OCI-LY7 (cell line): ENCODE measurements around the gene SLMAP. TPM values are rescaled to one million over a fixed set of nuclear protein-coding genes. Genes with fewer than 3 reads are reported as not detected.

ENCODE experiments used
- BruUV-seq: library from RNA; stranded (reverse); fragments of 400-500 nt; replicated peaks from 2 replicates; lab custom pipeline; 2021; lab: Mats Ljungman, UMichigan
- CTCF ChIA-PET: fragments of 300-600 bp; sonication (Branson Sonifier 250); formaldehyde crosslinking; loops from one replicate; lab custom pipeline; 2022; ENCODE audit warnings: antibody characterized with exemption; ENCODE audit not compliant: unreplicated experiment; lab: Charles Lee
- POLR2A ChIA-PET: fragments of 300-600 bp; sonication (Branson Sonifier 250); formaldehyde crosslinking; loops from one replicate; lab custom pipeline; 2022; ENCODE audit warnings: antibody characterized with exemption; lab: Charles Lee
- DNase-seq: peaks from one replicate; pipeline ENCODE4 v3.0.0-alpha.2; 2015; ENCODE audit warnings: low spot score
- H2AFZ ChIP-seq: fragments of 200-600 bp; sonication (generic), shearing (Covaris generic); 2 replicates; pipeline ENCODE4 v1.6.1; 2014; ENCODE audit warnings: mild to moderate bottlenecking, antibody characterized with exemption, low read length, moderate library complexity
- H3K27ac ChIP-seq: fragments of 200-600 bp; sonication (generic); 2 replicates; pipeline ENCODE4 v1.5.1; 2014; ENCODE audit warnings: mixed run types, low read depth, mild to moderate bottlenecking, moderate library complexity, low read length, inconsistent platforms; ENCODE audit not compliant: poor library complexity, severe bottlenecking
- H3K36me3 ChIP-seq: fragments of 200-600 bp; sonication (generic); 2 replicates; pipeline ENCODE4 v1.6.1; 2014; ENCODE audit warnings: mild to moderate bottlenecking, antibody characterized with exemption, low read length, moderate library complexity, mixed read lengths; ENCODE audit not compliant: insufficient read depth
- H3K4me1 ChIP-seq: fragments of 200-600 bp; sonication (generic); 2 replicates; pipeline ENCODE4 v1.5.1; 2014; ENCODE audit warnings: mild to moderate bottlenecking, low read length; ENCODE audit not compliant: insufficient read depth, poor library complexity, severe bottlenecking
- H3K4me2 ChIP-seq: fragments of 200-600 bp; sonication (generic); 2 replicates; pipeline ENCODE4 v1.6.1; 2014; ENCODE audit warnings: mild to moderate bottlenecking, low read length
- H3K4me3 ChIP-seq: fragments of 200-600 bp; sonication (generic); 2 replicates; pipeline ENCODE4 v1.5.1; 2014; ENCODE audit warnings: mild to moderate bottlenecking, low read depth, low read length; ENCODE audit not compliant: poor library complexity, severe bottlenecking
- H3K79me2 ChIP-seq: fragments of 200-600 bp; sonication (generic); 2 replicates; pipeline ENCODE4 v1.6.1; 2016; ENCODE audit warnings: low read depth, mild to moderate bottlenecking, low read length, moderate library complexity, mixed read lengths; ENCODE audit not compliant: insufficient read depth
- H3K9me2 ChIP-seq: fragments of 200-600 bp; sonication (generic); 2 replicates; pipeline ENCODE4 v1.6.1; 2016; ENCODE audit warnings: mild to moderate bottlenecking, low read length, mixed read lengths; ENCODE audit not compliant: insufficient read depth
- H3K9me3 ChIP-seq: fragments of 200-600 bp; sonication (generic); 2 replicates; pipeline ENCODE4 v1.6.1; 2014; ENCODE audit warnings: mild to moderate bottlenecking, mixed run types, low read length, mixed read lengths
- H4K20me1 ChIP-seq: fragments of 200-600 bp; sonication (generic); 2 replicates; pipeline ENCODE4 v1.6.1; 2014; ENCODE audit warnings: mild to moderate bottlenecking, antibody characterized with exemption, low read length, moderate library complexity, mixed read lengths; ENCODE audit not compliant: insufficient read depth
- EZH2phosphoT487 ChIP-seq: fragments of 200-600 bp; sonication (generic); IDR thresholded peaks from 2 replicates; pipeline ENCODE4 v1.6.1; 2018; ENCODE audit warnings: low read depth, borderline replicate concordance, mild to moderate bottlenecking, mixed run types, antibody characterized with exemption, low read length, moderate library complexity, mixed read lengths
- intact Hi-C: fragments of 100-400 bp; cut with micrococcal nuclease; formaldehyde crosslinking; loops from one replicate; pipeline ENCODE4 v1.10.0; 2022; ENCODE audit not compliant: unreplicated experiment
- total RNA-seq, 2 experiments: library from RNA; depleted of rRNA in 1 of 2; stranded (reverse); fragments of >200 nt in 1 of 2; shearing (Covaris generic) in 1 of 2; gene quantifications; 2 replicates each; pipeline ENCODE4 v1.2.3, GENCODE V29; 2014 to 2022
- TF ChIP-seq, protein P1 (sequence below): fragments of 200-600 bp; sonication (generic); conservative IDR thresholded peaks from 2 replicates; pipeline ENCODE4 v1.5.1; 2014; ENCODE audit warnings: mild to moderate bottlenecking, antibody characterized with exemption, low read length, moderate library complexity, mixed read lengths

The SLMAP gene
- total RNA-seq, 2 experiments from 2014 or later: 41.6 to 68.4 TPM

DNA sequence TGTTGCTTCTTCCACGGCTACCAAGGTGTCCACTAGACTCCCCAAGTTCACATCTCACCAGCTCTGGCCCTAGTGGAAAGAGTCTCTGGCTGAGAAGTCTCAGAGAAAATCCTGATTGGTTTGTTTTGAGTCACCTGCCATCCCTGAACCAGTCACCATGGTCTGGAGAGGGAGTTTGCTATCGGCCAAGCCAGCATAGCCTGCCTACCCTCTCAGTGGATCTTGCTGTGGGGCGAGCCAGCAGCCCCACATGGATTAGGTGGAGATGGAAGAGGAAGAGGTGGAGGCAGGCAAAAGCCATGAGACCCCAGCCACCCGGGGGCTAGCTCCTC is 204.0 kb downstream of the SLMAP start:
- Histone ChIP-seq H3K4me2 (no peak overlapping the region), H3K9me2 (no peaks in the 10 kb centered on the region), H4K20me1 (no peaks in the 10 kb centered on the region), H2AFZ (peak overlapping the region; percentile 61; the same call in 1 of the 2 replicates), H3K4me3 (no peak overlapping the region), H3K9me3 (no peaks in the 10 kb centered on the region), H3K27ac (no peak overlapping the region), H3K4me1 (peaks cover 14% of the 10 kb centered on the region), H3K36me3 (no peaks in the 10 kb centered on the region), H3K79me2 (no peaks in the 10 kb centered on the region)
- BruUV-seq: no TSS peak
- POLR2A ChIA-PET: interaction anchor here (0.6 kb wide), 1 partner anchor 233 kb away, joined by 6 read pairs; no protein-coding TSS in a partner anchor
- DNase-seq: no peak
- intact Hi-C loops: no loop called here
- CTCF ChIA-PET: no interaction called here
- TF ChIP-seq, protein P1, sequence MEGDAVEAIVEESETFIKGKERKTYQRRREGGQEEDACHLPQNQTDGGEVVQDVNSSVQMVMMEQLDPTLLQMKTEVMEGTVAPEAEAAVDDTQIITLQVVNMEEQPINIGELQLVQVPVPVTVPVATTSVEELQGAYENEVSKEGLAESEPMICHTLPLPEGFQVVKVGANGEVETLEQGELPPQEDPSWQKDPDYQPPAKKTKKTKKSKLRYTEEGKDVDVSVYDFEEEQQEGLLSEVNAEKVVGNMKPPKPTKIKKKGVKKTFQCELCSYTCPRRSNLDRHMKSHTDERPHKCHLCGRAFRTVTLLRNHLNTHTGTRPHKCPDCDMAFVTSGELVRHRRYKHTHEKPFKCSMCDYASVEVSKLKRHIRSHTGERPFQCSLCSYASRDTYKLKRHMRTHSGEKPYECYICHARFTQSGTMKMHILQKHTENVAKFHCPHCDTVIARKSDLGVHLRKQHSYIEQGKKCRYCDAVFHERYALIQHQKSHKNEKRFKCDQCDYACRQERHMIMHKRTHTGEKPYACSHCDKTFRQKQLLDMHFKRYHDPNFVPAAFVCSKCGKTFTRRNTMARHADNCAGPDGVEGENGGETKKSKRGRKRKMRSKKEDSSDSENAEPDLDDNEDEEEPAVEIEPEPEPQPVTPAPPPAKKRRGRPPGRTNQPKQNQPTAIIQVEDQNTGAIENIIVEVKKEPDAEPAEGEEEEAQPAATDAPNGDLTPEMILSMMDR: no peak
- TF ChIP-seq EZH2phosphoT487: no peak

DNA sequence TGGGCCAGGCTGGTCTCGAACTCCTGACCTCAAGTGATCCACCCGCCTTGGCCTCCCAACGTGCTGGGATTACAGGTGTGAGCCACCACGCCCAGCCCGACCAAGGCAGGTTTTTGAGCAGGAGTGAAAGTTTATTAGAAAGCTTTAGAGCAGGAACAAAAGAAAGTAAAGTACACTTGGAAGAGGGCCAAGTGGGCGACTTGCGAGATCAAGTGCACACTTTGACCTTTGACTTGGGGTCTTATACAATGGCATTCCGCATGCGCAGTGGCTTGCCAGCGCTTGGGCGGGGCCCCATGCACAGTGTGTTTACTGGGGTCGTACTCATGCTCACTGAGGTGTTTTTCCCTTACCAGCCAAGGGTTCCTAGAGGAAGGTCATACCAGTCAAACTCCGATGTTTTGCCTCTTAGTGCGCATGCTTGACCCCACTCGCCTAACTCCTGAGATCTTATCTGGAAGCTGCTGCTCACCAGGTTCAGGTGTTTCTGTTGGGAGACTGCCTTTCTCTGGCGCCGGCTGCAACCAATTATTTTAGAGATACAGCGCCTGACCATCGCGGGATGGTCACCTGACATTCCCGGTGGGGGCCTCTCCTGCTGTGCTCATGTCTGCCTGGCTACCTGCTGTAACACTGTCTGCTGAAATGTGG is 205.2 kb downstream of the SLMAP start:
- H3K4me2 ChIP-seq: no peak overlapping the region
- TF ChIP-seq, protein P1: no peak
- no peak for TF ChIP-seq EZH2phosphoT487
- H3K4me3 ChIP-seq: no peak overlapping the region
- ChIA-PET CTCF (no interaction called here), POLR2A (no interaction called here)
- DNase-seq: no peak
- no peaks in the 10 kb centered on the region for H3K79me2 ChIP-seq
- H3K27ac ChIP-seq: no peak overlapping the region
- intact Hi-C loops: no loop called here
- no peaks in the 10 kb centered on the region for H3K9me2 ChIP-seq
- H3K4me1 ChIP-seq: peaks cover 14% of the 10 kb centered on the region
- H3K36me3 ChIP-seq: no peaks in the 10 kb centered on the region
- H3K9me3 ChIP-seq: no peaks in the 10 kb centered on the region
- H2AFZ ChIP-seq: no peak overlapping the region
- no peaks in the 10 kb centered on the region for H4K20me1 ChIP-seq
- no TSS peak for BruUV-seq

DNA sequence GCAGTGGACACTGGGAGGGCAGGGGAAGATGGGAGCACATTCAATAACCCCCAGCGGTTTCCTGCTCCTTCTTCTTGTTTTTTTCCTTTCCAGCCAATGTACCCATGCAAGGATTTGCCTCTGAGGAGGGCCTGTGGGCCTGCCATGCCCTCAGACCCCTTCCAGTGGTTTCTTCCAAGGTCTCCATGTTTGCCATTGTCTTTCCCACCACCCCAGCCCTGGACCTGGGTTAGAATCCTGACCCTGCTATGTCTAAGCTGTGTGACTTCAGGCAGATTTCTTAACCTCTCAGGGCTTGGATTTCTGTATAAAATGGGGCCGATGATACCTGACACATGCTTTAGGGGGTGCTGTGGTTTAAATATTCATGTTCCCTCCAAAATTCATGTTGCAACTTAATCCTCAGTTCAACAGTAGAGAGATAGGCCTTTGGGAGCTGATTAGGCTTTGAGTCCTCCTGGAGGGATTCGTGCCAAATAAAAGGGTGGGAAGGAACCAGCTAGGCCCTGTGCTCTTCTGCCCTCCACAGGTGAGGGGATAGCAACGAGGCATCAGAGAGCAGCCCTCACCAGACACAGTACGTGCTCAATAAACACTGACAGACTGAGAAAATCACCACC is 205.8 kb downstream of the SLMAP start:
- H3K79me2 ChIP-seq: no peaks in the 10 kb centered on the region
- intact Hi-C loops: loop anchor here (1.0 kb wide), 1 partner anchor 215 kb away; no protein-coding TSS in a partner anchor
- no peaks in the 10 kb centered on the region for H3K9me3 ChIP-seq
- ChIA-PET POLR2A (interaction anchor here (0.7 to 1.4 kb wide), 2 partner anchors 10 to 255 kb away, joined by 3 to 4 read pairs; no protein-coding TSS in a partner anchor), CTCF (no interaction called here)
- H3K4me2 ChIP-seq: no peak overlapping the region
- H2AFZ ChIP-seq: peak overlapping the region; percentile 1; the same call in 1 of the 2 replicates
- H3K4me1 ChIP-seq: peaks cover 14% of the 10 kb centered on the region
- H3K27ac ChIP-seq: no peak overlapping the region
- H3K4me3 ChIP-seq: no peak overlapping the region
- no peaks in the 10 kb centered on the region for H3K9me2 ChIP-seq
- no TSS peak for BruUV-seq
- H4K20me1 ChIP-seq: no peaks in the 10 kb centered on the region
- TF ChIP-seq, protein P1: peak; percentile 79
- TF ChIP-seq EZH2phosphoT487: no peak
- DNase-seq: peak; percentile 53
- H3K36me3 ChIP-seq: no peaks in the 10 kb centered on the region
